ENCODE results near the gene HBS1L.
"Not testable (repeated sequence)": the region's sequence is repeated elsewhere in the genome, so short reads cannot be mapped to it uniquely, and the experiment has no call there.

HBS1L gene

GRCh38 chr6:135075018-135075417 is 20.4 kb upstream of the HBS1L start:
- no peak for DNase-seq (ENCODE audit: low read depth, low spot score)

- no peak for DNase-seq (ENCODE audit: low read depth, low spot score)
Measured at GRCh38 chr6:135073756-135074393, 19.3 kb upstream of the HBS1L start.

- DNase-seq (ENCODE audit: low read depth, low spot score): no peak
Measured at GRCh38 chr6:135073217-135073616, 18.6 kb upstream of the HBS1L start.

GRCh38 chr6:135072753-135073152 is 18.1 kb upstream of the HBS1L start:
- no peak for DNase-seq (ENCODE audit: low read depth, low spot score)

GRCh38 chr6:135071541-135071940 is 16.9 kb upstream of the HBS1L start:
- no peak for DNase-seq (ENCODE audit: low read depth, low spot score)

GRCh38 chr6:135067911-135068310 is 13.3 kb upstream of the HBS1L start:
- DNase-seq (ENCODE audit: low read depth, low spot score): no peak

GRCh38 chr6:135066806-135067205 is 12.2 kb upstream of the HBS1L start:
- no peak for DNase-seq (ENCODE audit: low read depth, low spot score)

GRCh38 chr6:135066397-135066796 is 11.8 kb upstream of the HBS1L start:
- no peak for DNase-seq (ENCODE audit: low read depth, low spot score)

- no peak for DNase-seq (ENCODE audit: low read depth, low spot score)
Measured at GRCh38 chr6:135064586-135064985, 10.0 kb upstream of the HBS1L start.

GRCh38 chr6:135063926-135064325 is 9.3 kb upstream of the HBS1L start:
- DNase-seq (ENCODE audit: low read depth, low spot score): no peak

- DNase-seq (ENCODE audit: low read depth, low spot score): no peak
Measured at GRCh38 chr6:135062735-135063134, 8.1 kb upstream of the HBS1L start.

- no peak for DNase-seq (ENCODE audit: low read depth, low spot score)
Measured at GRCh38 chr6:135060076-135060475, 5.5 kb upstream of the HBS1L start.

- not testable (repeated sequence) for DNase-seq (ENCODE audit: low read depth, low spot score)
Measured at GRCh38 chr6:135058299-135058698, 3.7 kb upstream of the HBS1L start.

- DNase-seq (ENCODE audit: low read depth, low spot score): no peak
Measured at GRCh38 chr6:135056632-135057031, 2.0 kb upstream of the HBS1L start.

- no peak for DNase-seq (ENCODE audit: low read depth, low spot score)
Measured at GRCh38 chr6:135054226-135054568, 425 bp downstream of the HBS1L start.

GRCh38 chr6:135053406-135053805 is 1.2 kb downstream of the HBS1L start:
- no peak for DNase-seq (ENCODE audit: low read depth, low spot score)

- DNase-seq (ENCODE audit: low read depth, low spot score): no peak
Measured at GRCh38 chr6:135052939-135053338, 1.7 kb downstream of the HBS1L start.

- DNase-seq (ENCODE audit: low read depth, low spot score): no peak
Measured at GRCh38 chr6:135048915-135049314, 5.7 kb downstream of the HBS1L start.

GRCh38 chr6:135047336-135047735 is 7.3 kb downstream of the HBS1L start:
- no peak for DNase-seq (ENCODE audit: low read depth, low spot score)

- no peak for DNase-seq (ENCODE audit: low read depth, low spot score)
Measured at GRCh38 chr6:135046912-135047311, 7.7 kb downstream of the HBS1L start.

- no peak for DNase-seq (ENCODE audit: low read depth, low spot score)
Measured at GRCh38 chr6:135044639-135045038, 10.0 kb downstream of the HBS1L start.

GRCh38 chr6:135043846-135044245 is 10.8 kb downstream of the HBS1L start:
- DNase-seq (ENCODE audit: low read depth, low spot score): no peak

- DNase-seq (ENCODE audit: low read depth, low spot score): no peak
Measured at GRCh38 chr6:135043364-135043763, 11.3 kb downstream of the HBS1L start.

- DNase-seq (ENCODE audit: low read depth, low spot score): no peak
Measured at GRCh38 chr6:135038335-135038734, 16.3 kb downstream of the HBS1L start.

Data from activated naive CD8-positive, alpha-beta T cell treated with anti-CD3 and anti-CD28 coated beads, Interleukin-2, amount 50 U/mL, for 16 hours (primary cell).